ENCODE data around the gene OSM.

OSM gene

DNA sequence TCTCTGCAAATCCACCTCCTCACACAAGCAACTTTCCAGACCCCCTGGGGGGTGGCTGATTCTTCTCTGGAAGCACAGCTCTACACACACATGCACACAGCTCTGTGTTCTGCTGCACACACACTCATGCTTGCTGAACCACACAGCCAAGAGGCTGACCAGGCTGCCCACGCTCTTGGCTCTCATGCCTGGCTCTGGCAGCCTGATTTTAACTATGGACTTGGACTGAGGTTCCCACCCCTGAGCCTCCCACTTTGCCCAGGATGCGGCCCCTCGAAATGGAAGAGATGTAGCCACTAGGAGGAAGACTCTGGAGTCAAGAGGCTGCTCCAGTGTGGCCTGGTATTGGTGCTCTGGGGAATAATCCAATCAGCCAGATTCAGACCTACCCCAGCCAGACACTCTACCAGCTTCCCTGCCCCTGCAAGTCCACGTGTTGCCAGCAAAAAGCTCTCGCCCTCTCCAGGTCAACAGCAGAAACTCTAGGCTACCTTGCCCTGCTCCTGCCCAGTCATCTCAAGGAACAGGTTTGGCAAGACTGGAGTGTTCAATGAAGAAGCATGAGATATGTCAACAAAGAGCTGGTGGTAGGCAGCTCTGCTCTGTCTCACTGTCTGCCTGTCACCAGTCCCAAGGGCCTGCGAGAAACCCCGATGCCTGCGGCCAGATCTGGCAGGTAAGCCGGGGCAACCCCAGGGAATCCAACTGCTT is 31.5 kb upstream of the OSM start:
- no peak for DNase-seq (ENCODE audit: low read depth)
- H3K4me3 ChIP-seq (ENCODE audit: control insufficient read depth, low read depth, low read length): no peak overlapping the region
- no peak for TF ChIP-seq CTCF (conservative IDR thresholded peaks at IDR 0.05; ENCODE audit: control insufficient read depth, insufficient read depth, low read depth, low read length)

- TF ChIP-seq CTCF (conservative IDR thresholded peaks at IDR 0.05; ENCODE audit: control insufficient read depth, insufficient read depth, low read depth, low read length): no peak
- H3K4me3 ChIP-seq (ENCODE audit: control insufficient read depth, low read depth, low read length): no peak overlapping the region
- no peak for DNase-seq (ENCODE audit: low read depth)
Measured at GRCh38 chr22:30297276-30297990, 30.8 kb upstream of the OSM start.

DNA sequence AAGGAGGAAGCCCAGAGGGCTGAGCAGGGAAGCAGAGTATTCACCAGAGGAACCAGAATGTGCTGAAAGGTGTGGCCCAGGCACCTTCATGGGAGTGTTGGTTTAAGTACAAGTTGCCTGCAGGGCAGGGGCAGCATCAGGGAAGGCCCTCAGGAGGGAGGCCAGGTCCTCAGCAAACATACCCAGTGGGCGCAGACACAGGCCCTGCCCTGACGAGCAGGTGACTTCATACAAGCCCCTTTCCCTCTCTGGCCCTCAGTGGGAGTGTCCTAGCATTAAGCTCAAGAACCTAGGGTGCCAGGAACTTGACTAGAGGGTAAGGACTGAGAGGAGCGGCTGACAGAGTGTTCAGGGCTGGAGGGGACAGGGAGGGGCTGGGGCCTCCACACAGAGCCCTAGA is 30.2 kb upstream of the OSM start:
- no peak overlapping the region for H3K4me3 ChIP-seq (ENCODE audit: control insufficient read depth, low read depth, low read length)
- no peak for DNase-seq (ENCODE audit: low read depth)
- no peak for TF ChIP-seq CTCF (conservative IDR thresholded peaks at IDR 0.05; ENCODE audit: control insufficient read depth, insufficient read depth, low read depth, low read length)

GRCh38 chr22:30296324-30296723 is 29.7 kb upstream of the OSM start:
- H3K4me3 ChIP-seq (ENCODE audit: control insufficient read depth, low read depth, low read length): no peak overlapping the region
- no peak for TF ChIP-seq CTCF (conservative IDR thresholded peaks at IDR 0.05; ENCODE audit: control insufficient read depth, insufficient read depth, low read depth, low read length)
- no peak for DNase-seq (ENCODE audit: low read depth)

GRCh38 chr22:30295576-30295975 is 28.9 kb upstream of the OSM start:
- no peak for TF ChIP-seq CTCF (conservative IDR thresholded peaks at IDR 0.05; ENCODE audit: control insufficient read depth, insufficient read depth, low read depth, low read length)
- H3K4me3 ChIP-seq (ENCODE audit: control insufficient read depth, low read depth, low read length): no peak overlapping the region

GRCh38 chr22:30294830-30295229 is 28.2 kb upstream of the OSM start:
- no peak overlapping the region for H3K4me3 ChIP-seq (ENCODE audit: control insufficient read depth, low read depth, low read length)
- no peak for DNase-seq (ENCODE audit: low read depth)
- TF ChIP-seq CTCF (conservative IDR thresholded peaks at IDR 0.05; ENCODE audit: control insufficient read depth, insufficient read depth, low read depth, low read length): no peak

More at GRCh38 chr22:30295576-30295975, 28.9 kb upstream of the OSM start:
- no peak for DNase-seq (ENCODE audit: low read depth)

All from fibroblast of mammary gland (primary cell).